Activated T-helper 1 cell treated with anti-CD3 and anti-CD28 coated beads, Interleukin-2, amount 50 U/mL, for 16 hours (primary cell): ENCODE measurements around the gene ANKRD44.

Experiments
- DNase-seq, 2 donors: peaks; one replicate each; pipeline ENCODE4 v3.0.0-alpha.2; 2020; ENCODE audit warnings: low read depth in 1 of 2, low spot score in 1 of 2

The ANKRD44 gene

DNA sequence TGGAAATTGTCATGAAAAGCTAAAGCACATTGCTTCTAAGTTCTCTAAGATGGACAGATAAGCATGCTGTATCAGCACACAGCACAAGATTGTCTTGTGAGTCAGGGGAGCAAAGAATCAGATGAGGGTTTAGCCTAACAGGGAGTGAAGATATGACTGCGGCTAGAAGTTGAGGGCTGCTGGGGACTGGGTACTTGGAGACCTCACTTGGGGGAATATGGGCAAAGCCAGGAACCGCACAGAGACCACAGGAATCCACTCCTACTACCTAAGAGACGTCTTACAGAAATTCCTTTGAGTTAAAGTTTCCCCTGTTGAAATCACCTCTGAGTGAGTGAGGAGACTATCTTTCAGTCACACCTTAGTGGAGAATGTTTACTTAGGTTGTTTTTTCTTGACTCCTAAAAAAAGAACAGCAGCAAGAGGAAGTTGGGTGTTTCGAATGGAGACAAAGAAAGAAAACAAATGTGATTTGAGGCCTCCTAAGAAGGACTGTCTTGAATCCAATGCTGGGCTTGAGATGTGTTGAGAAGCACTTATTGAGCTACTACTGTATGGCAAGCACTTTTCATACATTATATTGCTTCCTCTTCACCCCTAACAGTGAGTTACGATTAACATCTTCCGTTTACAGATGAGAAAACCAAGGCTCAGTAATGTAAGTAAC, 100.7 kb downstream of the ANKRD44 start:
- no peak for DNase-seq

DNA sequence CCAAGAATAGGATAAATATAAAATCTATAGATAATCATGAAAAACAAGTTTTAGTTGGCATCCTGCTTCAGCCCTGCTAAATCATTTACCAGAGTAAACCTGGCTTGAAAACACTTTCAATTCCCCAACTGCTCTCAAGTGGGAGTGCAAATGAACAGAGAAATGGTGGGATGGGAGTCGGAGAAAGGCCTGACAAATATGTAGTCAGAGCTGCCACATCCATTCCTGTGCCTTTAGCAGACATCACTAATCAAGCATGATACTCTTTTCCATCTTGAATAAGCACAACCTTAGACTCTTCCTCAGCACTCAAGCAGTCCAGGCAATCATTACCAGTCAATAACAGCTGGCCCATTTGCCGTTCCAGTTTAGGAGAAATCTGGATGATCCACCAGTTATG, 101.3 kb downstream of the ANKRD44 start:
- no peak for DNase-seq

DNA sequence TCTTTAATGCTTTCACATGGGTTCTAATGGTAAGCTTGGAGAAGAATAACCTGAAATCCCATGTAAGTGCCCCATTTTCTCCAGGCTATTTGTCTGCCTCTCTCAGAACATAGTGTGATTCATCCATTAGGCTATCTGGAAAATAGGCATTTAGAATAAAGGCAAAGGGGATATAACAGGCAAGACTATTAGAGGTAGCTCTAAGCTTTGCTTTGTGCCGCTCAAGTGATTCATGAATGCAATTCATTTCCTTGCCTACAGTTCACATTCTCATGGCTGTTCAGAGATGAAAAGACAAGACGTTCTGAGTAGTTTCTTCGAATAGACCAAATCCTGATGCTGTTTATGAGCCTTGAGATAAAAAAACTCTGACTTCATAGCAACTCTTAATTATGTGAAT, 101.7 kb downstream of the ANKRD44 start:
- no peak for DNase-seq

DNA sequence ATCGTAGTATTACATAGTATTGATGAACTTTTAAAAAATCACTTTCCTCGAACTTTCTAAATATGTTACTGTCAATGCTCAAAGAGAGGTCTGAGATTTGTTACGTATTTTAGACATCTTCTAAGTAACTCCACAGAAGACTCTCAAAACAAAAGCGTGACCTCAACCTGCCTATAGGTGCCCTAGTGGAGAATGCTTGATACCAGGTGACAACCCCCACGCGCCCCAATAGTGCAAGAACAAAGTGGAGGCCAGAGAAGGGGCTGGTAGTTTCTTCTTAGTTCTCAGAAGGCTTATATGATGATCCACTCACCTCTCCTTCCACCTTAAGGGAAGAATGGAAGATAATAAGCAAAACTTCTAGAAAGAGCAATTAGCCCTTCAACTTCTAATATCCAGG, 102.6 kb downstream of the ANKRD44 start:
- DNase-seq, result no peak

DNA sequence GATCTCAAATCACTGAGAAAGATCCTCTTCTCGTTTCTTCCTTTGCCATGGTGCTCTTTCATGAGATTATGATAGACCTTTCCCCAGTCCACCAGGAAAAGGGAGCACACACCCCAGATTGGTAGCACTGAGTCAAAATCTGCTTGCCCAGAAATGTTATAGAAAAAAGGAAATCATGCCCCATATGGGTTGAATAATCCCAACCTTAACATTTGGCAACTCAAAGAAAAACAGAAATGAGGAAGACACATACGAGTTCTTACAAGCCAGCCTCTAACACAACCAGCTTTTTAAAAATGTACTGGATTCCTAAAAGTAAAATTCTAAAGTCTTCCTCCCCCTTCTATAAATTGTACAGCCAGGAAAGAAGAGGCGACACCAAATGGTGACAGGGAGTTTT, 103.0 kb downstream of the ANKRD44 start:
- no peak for DNase-seq

DNA sequence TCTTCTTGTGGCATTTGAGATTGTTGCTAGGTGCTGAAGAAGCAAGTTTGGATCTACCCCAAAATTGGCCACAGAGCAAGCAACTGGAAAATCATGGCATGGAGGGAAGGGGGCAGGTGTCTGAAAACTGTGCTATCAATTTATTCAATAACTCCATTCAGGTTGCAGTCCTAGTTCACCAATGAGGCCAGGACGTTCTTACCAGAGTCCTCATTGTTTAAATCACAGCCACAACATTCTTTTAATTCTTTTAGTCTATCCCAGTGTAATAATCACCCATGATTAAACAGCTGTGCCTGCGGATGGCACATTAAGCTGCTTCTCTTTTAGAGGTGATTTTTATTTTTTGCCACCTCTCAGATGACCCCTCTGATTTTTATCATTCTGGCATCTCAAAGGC, 103.5 kb downstream of the ANKRD44 start:
- no peak for DNase-seq

DNA sequence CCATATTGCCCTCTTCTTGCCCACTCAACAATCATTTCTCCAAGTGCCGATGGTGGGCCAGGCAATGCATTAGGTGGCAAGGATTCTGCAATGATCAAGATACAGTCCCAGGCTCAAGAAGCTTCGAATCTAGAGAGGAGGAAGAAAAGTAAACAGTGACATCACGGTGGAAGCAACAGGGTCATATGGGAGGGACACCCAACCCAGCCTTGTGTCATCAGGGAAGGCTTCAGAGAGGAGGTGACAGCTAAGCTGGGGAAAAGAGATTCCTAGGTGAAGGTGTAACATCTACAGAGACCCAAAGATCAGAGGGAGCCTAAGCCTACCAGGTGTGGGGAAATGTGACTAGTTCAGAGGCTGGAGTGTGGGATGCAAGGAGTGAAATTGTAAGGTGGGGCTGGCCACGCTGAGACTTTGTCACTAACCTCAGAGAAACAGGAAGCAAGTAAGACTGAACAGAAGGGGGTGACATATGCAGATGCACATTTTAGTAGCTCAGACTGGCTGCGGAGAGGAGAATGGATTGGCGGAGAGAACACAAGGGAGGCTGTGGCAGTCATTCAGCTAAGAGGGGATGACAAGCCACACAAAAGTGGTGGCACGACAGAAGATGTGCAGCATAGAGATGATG, 104.9 kb downstream of the ANKRD44 start:
- peak; percentile 32 to 47 for DNase-seq

DNA sequence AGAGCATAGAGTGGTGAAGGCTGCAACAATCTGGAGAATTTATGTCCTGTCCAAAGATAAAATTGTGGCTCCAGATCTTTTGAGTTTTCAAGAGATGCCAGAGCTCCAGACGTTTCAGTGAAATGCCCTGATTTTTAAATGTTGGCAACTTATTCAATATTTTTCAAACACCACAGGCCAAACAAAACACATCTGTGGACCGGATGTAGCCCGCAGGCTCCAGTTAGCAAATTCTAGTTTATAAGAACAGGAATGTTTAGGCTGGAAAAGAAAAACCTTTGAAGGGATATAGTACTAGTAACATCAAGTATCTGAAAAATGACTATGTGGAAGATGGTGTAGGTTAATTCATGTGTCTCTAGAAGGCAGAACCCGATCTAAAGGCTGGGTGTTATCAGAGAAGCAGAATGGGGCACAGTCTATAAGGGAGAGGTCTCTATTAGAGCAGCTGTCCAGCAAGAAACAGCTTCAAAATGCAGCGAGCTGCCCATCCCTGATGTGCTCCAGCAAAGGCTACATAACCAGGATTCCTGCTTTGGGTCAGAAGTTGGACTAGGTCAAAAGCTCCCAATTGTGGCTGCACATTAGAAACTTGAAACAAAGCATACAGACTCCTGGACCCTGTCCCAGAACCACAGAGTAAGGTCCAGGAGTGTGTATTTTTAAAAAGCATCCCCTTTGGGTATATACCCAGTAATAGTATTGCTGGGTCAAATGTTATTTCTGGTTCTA, 105.9 kb downstream of the ANKRD44 start:
- no peak for DNase-seq

DNA sequence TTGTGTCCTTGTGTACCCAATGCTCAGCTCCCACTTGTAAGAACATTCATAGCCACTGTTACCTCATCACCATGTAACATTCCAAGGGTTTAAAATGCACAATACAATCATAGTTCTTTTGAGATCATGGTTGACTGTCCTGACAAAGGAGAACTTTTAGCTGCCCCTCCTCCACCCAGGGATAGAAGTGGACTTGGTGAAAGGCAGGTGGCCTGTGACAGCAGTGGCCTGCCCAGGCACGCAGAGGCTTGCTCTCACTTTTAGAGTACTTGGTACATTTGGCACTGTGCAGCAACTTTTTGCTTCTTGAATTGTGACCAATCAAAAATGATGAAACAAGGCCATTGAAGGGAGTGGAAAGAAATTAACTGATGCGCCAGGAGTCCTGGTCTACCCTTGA, 108.7 kb downstream of the ANKRD44 start:
- no peak for DNase-seq

DNA sequence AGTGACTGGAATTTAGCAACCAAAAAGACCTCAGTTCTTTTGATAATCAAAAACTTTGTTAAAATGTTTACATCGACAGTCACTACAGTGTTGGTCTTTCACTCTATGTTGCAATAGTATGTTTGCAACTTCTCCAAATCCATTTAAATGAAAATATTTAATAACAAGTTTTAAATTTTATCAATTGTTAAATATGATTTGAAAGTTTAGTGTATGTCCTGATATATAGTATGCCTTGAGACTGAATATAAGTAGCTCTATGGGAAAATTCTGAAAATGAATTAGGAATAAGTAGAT, 109.9 kb downstream of the ANKRD44 start:
- DNase-seq, result no peak

DNA sequence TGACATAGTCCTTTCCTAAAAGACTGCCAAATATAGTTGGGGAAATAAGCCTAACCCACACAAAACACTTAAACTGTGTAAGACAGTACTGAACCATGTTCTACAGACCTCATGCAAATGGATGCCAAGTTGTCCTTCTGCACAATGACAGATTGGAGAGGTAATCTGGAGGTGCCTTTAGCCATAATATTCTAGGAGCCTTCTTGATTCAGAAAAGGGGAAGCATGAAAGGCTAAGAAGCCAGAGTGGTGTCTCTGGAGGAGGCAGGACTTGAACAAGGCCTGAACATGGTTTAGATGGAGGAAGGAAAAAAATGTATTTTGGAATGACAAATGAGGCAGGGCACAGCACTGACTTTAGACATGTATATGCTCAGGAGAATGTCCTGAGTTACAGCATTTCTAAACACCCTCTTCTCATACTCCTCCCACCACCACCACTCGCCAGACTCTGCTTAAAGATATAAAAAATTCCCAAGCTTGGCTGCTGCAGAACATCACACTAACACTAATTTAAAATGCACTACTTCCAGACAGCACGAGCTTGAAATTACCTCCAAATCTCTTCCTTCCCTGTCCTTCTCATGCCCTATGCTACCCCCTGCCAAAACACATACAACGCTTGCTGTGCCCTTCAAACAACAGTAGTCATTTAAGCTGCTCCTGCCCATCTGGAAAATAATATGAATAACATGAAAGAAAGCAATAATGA, 110.4 kb downstream of the ANKRD44 start:
- no peak for DNase-seq

DNA sequence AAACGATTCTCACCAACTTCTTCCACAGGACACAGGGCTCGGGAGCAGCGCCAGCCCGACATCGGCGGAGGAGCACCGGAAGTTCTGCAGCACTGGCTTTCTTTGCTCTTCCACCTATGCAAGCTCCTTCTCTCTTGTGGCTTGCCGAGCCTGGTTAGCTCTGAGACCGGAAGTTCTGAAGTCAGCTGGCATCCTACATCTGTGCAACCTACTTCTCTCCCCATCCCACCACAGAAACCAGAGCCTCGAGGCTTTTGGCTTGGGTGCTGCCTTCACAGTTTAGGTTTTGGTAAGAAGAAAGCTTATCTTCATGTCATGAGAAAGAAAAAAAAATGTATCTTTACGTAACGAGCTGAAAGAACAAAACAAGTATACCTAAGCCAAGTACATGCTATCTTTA, 111.7 kb downstream of the ANKRD44 start:
- peak; percentile 66 to 82 for DNase-seq

DNA sequence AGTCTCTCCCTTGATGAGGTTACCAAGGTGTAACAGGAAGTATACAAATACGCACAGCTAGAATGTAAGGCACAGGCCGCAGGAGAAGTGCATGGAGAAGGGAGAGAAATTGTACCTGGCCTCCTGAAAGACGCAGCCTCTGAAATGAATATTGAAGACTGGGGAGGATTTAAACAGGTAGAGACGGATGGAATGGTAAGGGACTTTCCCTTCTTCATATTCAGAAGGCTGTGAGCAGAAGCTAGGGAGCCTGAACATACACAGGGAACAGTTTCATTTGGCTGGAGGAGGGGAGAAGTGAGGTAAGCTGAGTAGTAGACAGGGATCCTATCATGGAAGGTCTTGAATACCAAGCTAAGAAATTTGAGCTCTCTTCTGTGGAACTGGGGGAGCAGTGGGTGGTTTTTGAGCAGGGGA, 112.7 kb downstream of the ANKRD44 start:
- no peak for DNase-seq

DNA sequence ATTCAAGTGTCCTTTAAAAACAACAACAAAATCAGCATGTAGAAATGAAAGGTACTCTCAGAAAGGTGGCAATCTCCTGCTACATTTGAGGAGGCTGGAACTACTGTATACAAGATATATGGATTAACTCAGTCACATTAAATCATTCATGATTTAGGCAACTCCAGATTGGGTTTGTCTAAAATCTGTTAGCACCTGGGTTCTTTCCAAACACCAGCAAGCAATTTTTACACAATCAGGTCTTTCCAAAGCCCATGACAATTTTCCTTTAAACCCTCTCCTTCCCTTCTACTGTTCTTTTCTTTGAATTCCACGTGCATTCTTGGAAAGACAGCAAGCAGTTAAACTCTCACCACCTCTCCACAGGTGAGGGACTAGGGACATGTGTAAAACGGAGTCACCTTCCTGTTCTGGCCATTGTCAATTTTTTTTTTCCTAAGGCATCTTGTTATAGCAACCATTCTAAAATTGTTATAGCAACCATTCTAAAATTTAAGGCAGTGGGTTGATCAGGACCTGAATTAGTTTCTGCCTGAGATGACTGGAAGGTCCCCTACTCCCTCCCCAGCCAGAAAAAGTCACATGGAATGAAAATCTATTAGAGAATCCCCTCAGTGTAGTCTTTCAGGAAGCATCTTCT, 113.9 kb downstream of the ANKRD44 start:
- no peak for DNase-seq

DNA sequence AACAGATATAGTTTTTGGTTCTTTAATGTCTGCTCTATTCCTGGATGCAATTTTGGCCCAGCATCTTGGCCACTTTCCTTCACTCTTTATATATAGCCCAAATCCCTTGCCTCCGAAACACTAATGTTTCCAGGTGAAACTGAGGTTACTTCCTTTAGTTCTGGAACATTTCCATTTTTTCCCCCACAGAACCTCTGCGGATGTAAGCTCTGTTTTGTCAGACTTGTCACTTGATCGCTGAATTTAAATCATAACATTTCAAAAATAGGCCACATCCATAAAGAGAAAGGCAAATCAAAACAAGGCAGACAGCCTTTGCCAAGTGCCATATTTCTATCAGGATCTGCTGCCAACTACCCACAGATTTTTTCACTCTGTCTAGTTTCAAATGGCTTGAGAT, 115.1 kb downstream of the ANKRD44 start:
- no peak for DNase-seq

DNA sequence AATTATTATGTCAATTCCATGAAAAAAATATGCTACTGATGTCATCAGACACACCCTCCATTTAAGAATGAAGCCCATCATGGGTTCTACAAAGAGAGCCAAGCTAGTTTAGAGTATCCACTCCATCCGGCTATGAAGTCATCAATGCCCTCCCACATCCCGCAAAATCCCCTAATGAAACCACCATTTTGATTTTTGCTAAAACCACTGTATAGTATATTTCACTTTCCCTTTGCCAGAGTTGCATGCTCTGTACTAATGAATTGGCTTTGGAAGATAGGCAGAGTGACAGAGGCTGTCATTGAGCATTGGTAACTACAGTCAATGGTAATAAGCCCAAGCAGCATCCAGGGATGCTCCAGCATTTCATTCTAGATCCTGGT, 118.6 kb downstream of the ANKRD44 start:
- peak in 1 of 2 donors; percentile 35 for DNase-seq

DNA sequence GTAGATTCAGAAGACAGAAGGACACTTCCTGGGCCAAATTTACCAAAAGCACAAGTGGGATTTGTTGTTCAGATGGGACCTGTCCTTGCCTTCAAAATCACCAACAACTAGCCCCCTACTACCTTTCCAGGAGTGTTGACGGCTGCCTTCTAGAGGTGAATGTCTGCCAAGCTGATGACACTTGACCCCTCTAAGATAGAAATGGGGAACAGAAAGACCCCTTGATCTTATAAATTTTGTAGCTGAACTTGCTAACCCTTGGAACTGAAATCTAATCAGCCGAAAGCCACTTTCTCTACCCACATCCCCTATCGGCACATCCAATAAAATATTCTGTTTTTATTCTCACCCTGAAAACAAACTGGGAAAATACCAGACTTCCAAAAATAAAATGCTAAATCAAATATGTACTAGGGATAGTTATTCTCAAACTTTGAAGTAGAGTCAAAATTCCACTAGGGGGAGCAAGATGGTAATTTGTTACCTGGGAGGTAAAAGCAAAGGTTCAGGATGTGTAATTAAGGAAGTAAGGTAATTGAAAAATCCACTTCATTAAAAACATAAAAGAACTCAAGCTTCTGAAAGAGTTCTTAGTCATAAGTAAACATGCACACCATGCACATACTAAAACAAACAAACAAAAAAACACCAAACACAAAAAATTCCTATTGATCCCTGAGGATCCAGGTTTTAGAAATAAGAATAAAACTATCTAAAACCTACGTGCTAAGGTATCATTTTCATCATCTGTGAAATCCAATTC, 119.2 kb downstream of the ANKRD44 start:
- no peak for DNase-seq

DNA sequence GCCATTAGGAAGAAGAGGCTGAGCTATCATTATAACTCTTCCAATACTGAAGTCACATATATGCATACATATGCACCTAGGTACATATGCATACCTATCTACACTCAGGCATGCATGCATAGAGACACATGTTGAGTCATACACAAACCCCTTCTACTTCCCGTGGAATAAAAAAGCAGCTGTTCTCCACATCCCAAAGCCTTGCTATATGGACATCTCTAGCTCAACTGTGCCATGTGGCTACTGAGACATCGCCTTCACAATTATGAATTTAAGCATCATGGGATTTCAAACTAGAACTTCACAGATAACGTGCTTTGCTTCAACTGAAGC, 120.5 kb downstream of the ANKRD44 start:
- DNase-seq, result no peak

DNA sequence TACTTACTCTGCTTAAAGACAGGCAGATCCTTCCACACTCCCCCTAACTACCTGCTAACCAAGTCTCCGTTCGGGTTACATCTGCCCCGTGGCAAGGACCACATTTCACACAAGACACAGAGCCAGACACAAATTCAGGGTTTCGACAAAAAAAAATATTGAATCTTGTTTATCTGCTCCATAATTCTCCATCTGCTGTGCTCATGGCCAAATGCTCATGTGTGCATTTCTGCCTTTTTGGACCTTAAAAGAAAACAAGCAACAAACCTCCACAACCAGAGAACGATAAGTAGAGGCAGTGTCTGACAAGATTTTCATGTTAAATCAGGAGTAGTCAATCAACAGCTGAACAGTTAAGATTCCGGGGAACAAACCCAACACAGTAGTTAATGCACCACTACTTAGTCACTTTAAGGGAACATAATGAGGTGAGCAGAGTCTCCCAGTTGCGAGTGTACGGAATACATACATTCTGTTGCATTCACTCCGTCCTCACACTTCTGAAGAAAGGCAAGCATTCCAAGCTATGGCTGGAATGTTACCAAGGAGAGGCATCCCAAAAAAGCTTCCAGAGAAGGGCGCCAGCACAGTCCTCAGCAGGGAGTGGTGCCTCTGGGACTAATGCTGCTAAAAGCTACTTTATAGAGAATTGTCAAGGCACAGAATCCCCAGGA, 121.0 kb downstream of the ANKRD44 start:
- DNase-seq, result no peak

DNA sequence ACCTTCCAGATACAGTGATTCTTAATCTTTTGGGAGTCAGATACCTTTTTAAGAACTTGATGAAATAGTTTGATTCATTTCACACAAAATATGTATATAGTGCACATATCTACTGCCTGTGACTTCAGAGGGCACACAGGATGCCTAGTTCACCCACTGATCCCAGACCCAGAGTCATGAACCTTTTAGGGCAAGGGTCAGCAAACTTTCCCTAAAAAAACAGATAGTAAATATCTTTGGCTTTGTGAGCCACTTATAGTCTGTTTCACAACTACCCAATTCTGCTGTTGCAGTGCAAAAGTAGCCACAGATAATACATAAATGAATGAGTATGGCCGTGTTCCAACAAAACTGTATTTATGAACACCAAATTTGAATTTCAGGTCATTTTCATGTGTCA, 124.9 kb downstream of the ANKRD44 start:
- DNase-seq, result no peak
